GM10266 (cell line): Measurements from ENCODE around the gene COL26A1.

Experiments
- DNase-seq: peaks from one replicate; pipeline ENCODE4 v3.0.0; 2012; ENCODE audit errors: extremely low spot score
- TF ChIP-seq, protein P1 (sequence below): IDR thresholded peaks from 2 replicates; pipeline ENCODE4 v1.5.1; 2012; ENCODE audit warnings: mild to moderate bottlenecking, low read depth; ENCODE audit not compliant: control insufficient read depth, insufficient read depth; ENCODE audit errors: missing control alignments

Gene COL26A1

DNA sequence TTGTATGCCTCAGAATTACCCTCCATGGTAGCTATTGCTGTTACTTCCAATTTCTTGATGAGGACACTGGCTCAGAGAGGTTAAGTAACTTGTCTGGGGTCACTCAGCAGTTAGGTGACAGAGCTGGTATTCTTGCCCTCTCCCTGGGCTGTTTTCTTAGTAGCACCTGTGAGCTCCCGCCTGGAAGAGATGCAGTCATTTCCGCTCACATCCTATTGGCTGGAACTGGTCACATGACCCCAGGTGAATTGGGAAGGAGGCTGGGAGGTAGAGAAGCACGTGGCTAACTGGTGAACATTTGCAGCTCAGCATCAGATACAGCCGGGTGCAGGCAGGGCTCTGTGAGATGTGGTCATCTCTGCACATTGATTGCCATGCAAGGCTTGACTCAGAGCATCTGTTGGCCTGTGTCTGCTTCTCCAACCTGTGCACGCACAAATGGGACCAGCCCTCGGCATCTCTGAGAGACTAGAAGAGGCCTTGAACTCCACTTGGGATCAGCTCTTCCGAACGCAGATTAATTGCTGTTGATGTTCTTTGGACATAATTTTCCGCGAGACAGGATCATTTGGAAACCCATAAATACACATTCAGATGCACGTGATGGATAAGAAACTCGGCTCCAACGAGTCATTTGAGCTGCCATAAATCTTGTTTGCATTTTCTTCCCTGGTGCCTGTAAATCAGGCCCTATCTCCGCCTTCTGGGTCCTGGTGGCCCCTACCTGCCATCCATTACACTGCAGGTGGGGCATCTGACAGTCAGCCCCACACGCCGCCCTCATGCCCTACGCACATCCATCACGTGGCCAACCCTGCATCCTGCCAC is 223.6 kb downstream of the COL26A1 start:
- TF ChIP-seq, protein P1, sequence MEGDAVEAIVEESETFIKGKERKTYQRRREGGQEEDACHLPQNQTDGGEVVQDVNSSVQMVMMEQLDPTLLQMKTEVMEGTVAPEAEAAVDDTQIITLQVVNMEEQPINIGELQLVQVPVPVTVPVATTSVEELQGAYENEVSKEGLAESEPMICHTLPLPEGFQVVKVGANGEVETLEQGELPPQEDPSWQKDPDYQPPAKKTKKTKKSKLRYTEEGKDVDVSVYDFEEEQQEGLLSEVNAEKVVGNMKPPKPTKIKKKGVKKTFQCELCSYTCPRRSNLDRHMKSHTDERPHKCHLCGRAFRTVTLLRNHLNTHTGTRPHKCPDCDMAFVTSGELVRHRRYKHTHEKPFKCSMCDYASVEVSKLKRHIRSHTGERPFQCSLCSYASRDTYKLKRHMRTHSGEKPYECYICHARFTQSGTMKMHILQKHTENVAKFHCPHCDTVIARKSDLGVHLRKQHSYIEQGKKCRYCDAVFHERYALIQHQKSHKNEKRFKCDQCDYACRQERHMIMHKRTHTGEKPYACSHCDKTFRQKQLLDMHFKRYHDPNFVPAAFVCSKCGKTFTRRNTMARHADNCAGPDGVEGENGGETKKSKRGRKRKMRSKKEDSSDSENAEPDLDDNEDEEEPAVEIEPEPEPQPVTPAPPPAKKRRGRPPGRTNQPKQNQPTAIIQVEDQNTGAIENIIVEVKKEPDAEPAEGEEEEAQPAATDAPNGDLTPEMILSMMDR, result no peak
- no peak for DNase-seq

DNA sequence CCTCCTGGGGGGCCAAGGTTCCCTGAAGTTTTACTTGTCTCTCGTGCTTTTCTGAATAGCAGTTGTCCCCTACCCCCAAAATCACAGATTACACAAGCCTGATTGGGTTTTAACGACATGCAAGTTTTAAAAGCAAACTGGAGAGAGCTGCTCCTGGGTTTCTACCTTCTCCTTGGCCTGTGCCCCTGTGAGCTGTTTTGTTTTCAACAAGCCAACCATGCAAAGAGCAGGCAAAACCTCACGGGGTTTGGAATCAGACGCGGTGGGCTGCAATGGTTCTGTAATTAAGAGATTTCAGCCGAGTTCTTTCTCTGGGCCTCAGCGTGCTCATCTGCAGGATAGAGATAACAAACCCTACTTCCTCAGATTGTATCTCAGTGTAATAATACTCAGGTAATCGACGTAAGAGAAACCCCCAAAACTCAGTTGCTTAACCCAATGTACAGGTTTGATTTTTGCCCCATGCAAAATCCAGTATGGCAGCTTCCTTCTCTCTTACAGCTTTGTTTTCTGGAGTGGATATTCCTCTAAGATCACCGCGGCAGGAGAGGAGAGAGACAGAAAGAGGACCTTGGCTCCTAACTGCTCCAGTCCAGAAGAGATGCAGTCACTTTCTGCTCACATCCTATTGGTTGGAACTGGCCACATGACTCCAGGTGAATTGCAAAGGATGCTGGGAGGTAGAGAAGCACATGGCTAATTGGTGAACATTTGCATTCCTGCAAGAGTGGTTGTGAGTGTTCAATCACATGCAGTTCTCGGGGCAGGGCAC is 224.4 kb downstream of the COL26A1 start:
- TF ChIP-seq, protein P1, result no peak
- peak; percentile 2 for DNase-seq

DNA sequence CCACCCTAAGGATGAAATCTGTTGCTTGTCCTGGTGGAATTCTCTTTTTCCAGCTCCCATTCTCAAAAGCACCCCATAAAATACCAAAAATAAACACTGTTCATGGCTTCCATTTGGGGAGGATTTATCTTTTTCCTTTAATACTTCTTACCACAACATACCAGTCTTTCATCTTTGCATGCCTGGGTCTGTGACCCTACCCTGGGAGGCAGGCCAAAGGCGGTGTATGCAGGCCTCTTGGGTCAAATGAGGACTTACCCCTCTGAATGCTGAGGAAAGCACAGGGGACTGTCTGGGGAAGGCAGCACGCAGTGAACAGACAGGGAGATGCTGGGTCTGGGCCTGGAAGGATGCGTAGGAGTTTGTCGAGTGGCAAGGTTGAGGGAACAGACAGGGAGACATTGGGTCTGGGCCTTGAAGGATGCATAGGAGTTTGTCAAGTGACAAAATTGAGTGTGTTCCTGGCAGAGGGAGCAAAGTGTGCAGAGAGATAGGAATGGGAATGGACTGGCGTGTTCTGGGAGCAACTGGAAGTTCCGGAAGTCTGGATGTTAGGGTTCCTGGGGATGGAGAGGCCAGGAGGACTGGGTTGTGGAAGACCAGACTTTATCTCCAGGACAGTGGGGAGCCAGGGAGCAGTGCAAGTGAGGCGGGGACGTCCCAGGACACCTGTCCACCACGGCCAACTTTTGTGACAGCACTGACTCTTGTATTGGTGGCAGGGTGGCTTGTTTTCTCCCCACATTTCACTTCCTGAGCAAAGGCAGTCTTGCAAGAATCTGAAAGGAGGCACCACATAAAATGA is 225.7 kb downstream of the COL26A1 start:
- TF ChIP-seq, protein P1, result no peak
- peak; percentile 7 for DNase-seq

DNA sequence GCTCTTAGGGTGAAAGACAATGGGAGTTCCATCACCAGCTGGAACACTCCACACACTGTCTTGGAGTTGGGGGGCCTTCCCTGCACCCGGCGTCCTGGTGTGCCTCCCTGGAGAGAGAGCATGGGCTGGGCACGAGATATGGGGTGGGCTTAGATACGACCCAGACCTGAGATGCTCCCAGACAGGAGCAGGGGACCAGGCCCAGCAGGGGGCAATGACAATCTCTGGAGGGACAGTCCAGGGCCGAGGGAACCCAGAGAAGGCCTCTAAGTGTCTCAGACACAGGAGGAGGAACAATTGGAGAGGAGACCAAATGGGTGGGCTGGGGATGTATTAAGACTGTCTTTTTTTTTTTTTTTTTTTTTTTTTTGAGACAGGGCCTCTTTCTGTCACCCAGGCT is 226.4 kb downstream of the COL26A1 start:
- DNase-seq, result peak; percentile 5
- TF ChIP-seq, protein P1, result no peak

DNA sequence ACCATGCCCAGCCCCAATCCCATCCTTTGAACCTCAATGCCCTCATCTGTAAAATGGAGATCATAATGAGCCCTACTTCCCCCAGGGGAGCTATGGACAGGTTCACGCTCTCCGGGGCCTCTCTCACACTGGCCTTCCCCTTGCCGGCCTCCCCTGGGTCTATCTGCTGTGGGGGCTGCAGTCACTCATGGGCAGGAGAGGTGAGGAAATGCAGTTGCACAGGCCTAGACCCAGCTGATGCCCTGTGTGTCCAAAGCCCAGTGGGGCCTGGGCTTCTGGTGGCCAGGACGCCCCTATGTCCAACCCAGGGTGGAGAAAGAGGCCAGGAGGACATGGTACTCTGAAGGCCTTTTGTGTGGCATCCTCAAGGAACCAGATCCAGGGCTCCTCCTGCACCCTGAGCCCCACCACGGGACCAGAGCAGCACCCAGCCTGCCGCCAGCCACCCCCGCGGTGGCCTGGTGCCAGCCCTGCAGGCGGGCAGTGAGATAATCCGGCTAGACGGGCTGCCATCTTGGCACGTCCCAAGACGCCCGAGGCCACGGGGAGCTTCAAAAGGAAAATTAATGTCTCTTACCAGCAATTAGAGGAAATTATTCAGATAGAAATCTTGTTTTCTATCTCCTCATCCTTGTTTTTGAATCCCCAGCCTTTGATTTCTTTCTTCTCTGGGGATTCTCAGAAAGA is 227.4 kb downstream of the COL26A1 start:
- DNase-seq, result peak; percentile 1
- TF ChIP-seq, protein P1, result no peak

DNA sequence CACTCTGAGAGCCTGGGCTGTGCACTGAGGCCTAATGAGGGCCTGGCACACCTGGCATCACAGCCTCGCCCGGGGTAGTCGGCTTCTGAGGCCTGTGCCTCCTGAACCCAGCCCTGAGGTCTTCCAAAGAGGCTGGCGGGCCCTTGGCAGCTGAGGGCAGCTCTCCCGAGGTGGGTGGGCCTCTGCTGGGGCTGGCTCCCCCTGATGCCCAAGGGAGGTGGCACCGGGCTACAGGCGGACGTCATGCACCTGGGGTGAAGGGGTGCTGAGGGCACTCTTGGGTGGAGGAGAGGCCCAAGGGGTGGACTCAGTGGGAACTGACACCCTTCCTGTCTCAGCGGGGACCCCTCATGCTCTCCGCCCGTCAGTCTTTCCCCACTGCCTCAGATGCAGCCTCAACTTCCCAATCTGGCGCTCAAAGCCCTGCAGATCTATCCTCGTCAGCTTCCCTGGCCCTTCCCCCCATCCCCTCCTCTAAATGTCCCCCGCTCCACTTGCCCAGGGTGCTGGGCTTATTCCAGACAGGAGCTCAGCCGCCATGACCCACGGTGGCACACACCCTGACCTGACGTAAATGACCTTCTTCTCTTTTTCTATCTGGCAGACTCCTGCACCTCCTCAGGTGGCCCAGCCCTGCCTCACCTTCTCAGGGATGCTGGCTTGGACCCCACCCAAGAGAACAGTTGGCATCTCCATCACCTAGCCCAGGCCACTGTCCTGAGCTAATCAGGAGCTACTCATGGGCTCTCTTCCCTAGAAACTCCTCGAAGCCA is 228.2 kb downstream of the COL26A1 start:
- DNase-seq, result peak; percentile 3
- TF ChIP-seq, protein P1, result no peak
